GM10266 (cell line): ENCODE results near the gene PNMA1.

Source experiments
- DNase-seq: peaks from one replicate; pipeline ENCODE4 v3.0.0; 2012; ENCODE audit errors: extremely low spot score
- TF ChIP-seq, protein P1 (sequence below): IDR thresholded peaks from 2 replicates; pipeline ENCODE4 v1.5.1; 2012; ENCODE audit warnings: mild to moderate bottlenecking, low read depth; ENCODE audit not compliant: control insufficient read depth, insufficient read depth; ENCODE audit errors: missing control alignments

PNMA1 gene, protein sequence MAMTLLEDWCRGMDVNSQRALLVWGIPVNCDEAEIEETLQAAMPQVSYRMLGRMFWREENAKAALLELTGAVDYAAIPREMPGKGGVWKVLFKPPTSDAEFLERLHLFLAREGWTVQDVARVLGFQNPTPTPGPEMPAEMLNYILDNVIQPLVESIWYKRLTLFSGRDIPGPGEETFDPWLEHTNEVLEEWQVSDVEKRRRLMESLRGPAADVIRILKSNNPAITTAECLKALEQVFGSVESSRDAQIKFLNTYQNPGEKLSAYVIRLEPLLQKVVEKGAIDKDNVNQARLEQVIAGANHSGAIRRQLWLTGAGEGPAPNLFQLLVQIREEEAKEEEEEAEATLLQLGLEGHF

GRCh38 chr14:73713803-73714655 is at the start of gene PNMA1:
Gene PNMA1, minus strand, starts transcription at chr14:73714384. Its CDS starts 745 bp downstream, at chr14:73713639.
- TF ChIP-seq, protein P1, sequence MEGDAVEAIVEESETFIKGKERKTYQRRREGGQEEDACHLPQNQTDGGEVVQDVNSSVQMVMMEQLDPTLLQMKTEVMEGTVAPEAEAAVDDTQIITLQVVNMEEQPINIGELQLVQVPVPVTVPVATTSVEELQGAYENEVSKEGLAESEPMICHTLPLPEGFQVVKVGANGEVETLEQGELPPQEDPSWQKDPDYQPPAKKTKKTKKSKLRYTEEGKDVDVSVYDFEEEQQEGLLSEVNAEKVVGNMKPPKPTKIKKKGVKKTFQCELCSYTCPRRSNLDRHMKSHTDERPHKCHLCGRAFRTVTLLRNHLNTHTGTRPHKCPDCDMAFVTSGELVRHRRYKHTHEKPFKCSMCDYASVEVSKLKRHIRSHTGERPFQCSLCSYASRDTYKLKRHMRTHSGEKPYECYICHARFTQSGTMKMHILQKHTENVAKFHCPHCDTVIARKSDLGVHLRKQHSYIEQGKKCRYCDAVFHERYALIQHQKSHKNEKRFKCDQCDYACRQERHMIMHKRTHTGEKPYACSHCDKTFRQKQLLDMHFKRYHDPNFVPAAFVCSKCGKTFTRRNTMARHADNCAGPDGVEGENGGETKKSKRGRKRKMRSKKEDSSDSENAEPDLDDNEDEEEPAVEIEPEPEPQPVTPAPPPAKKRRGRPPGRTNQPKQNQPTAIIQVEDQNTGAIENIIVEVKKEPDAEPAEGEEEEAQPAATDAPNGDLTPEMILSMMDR: peak; percentile 18
- DNase-seq: peak; percentile 98

DNA sequence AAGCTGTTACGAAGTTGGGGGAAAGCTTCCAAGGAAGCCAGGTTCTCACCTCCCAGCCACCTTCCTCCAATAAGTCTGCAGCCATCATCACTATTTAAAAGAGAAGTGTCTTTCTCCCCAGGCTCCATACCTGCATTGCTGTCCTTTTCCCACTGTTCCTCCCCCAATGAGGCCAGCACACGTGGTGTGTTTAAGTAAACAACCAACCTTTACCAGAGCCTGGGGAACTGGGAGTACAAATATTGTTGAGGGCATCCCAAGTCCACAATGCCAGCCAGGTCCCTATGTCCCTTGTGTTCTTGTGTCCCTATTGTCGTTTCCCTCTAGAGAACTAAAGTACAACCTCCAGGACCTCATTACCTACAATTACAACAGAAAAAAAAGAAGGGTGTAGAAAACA is 49.2 kb upstream of the PNMA1 start:
- TF ChIP-seq, protein P1: no peak
- DNase-seq: no peak

GRCh38 chr14:73762375-73762822 is 48.2 kb upstream of the PNMA1 start:
- peak; percentile 68 for DNase-seq

GRCh38 chr14:73761618-73762355 is 47.6 kb upstream of the PNMA1 start:
- TF ChIP-seq, protein P1: no peak
- no peak for DNase-seq

More at GRCh38 chr14:73762375-73762822, 48.2 kb upstream of the PNMA1 start:
- TF ChIP-seq, protein P1: no peak

GRCh38 chr14:73760598-73761586 is 46.7 kb upstream of the PNMA1 start:
- TF ChIP-seq, protein P1: no peak
- no peak for DNase-seq
